HG03108 (cell line): Measurements from ENCODE around the gene ALDH3A2.
"Not testable (repeated sequence)": the region's sequence is repeated elsewhere in the genome, so short reads cannot be mapped to it uniquely, and the experiment has no call there.

Source experiments
- ATAC-seq: cut with Tn5 transposase; IDR thresholded peaks from one replicate; pipeline ENCODE4 v1.9.1; 2021; ENCODE audit warnings: moderate library complexity; ENCODE audit not compliant: unreplicated experiment

ALDH3A2 gene

DNA sequence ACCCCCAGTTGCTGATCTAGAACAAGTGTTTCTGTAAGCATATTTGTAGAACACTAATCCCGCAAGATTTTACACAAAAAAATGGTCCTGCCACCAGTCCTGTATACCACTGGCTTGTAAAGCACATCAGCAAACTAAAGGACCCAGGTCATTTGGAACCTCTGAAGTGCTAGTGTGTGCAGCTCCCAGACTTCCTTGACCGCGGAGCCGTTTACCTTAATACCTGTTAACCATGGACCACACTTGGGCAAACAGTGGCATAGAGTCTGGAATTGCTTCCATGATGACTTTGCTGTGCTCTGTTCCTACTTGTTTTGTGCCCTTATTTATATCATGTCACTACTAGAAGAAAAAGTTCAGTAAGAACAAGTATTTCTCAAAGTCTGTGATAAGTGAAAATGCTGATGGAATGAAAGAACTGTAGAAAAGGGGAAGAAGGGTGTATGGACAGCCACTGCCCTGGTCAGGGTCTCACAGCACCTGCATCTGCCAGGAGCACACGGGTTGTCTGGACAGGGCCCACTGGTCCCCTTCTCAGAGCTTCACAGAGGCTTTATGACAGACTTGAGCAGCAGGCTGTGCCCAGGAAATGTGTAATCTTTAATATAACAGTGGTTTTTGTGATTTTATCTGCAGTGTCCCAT, 29.3 kb downstream of the ALDH3A2 start:
- no peak for ATAC-seq

- no peak for ATAC-seq
These were observed 30.3 kb downstream of the ALDH3A2 start for GRCh38 chr17:19678581-19679453.

DNA sequence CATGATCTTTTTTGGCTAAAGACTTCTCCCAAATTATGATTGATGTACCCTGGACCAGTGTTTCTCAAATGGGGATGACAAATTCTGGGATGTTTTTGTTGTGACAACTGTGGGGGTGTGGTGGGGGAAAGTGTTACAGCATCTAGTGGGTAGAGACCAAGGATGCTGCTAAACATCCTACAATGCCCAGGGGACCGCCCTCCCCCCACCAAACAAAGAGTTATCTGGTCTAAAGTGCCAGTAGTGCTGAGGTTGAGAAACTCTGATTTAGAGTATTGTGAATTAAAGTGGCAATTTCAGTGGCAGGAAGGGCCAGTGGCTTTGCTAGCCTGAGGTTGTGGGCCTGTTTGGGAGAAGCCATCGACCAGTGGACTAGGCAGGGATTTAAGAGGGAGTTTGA, 34.6 kb downstream of the ALDH3A2 start:
- no peak for ATAC-seq

GRCh38 chr17:19684909-19685580, 36.5 kb downstream of the ALDH3A2 start:
- not testable (repeated sequence) for ATAC-seq

GRCh38 chr17:19686400-19687090, 38.0 kb downstream of the ALDH3A2 start:
- no peak for ATAC-seq

- no peak for ATAC-seq
These were observed 53.7 kb downstream of the ALDH3A2 start for GRCh38 chr17:19702217-19702641.

DNA sequence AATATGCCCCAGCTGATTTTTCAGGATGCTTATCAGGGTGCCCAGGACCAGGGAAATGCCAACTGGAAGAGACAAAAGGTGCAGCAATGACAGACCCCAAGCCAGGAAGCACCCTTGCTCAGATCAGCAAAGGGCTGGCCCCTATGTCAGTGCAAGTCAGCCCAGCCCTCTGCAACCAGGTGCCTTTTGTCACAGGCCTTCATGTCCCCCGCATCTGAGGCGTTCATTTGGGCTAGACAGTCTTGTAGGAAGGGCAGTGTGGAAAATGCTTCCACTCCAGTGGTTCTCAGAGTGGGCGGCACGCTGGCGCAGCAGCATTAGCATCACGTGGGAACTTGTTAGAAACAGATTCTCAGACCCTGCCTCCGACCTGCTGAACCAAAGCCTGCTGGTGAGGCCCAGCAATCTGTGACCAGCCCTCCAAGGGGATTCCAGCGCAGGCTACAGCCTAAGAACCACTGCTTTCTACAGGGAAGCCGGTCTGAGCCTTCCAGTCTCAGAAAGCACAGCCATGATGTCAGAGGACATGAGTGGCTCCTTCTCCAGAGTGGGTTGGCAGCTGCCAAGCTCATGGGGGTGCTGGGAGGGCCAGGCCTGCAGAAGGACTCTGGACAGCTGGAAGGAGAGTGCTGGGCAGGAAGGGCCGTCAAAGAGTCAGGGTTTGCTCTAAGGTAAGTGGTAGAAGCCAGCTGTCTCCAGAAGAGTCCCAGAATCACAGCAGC, 54.7 kb downstream of the ALDH3A2 start:
- no peak for ATAC-seq

GRCh38 chr17:19703828-19704613, 55.5 kb downstream of the ALDH3A2 start:
- ATAC-seq = no peak

- ATAC-seq = no peak
These were observed 56.6 kb downstream of the ALDH3A2 start for GRCh38 chr17:19705201-19705600.

DNA sequence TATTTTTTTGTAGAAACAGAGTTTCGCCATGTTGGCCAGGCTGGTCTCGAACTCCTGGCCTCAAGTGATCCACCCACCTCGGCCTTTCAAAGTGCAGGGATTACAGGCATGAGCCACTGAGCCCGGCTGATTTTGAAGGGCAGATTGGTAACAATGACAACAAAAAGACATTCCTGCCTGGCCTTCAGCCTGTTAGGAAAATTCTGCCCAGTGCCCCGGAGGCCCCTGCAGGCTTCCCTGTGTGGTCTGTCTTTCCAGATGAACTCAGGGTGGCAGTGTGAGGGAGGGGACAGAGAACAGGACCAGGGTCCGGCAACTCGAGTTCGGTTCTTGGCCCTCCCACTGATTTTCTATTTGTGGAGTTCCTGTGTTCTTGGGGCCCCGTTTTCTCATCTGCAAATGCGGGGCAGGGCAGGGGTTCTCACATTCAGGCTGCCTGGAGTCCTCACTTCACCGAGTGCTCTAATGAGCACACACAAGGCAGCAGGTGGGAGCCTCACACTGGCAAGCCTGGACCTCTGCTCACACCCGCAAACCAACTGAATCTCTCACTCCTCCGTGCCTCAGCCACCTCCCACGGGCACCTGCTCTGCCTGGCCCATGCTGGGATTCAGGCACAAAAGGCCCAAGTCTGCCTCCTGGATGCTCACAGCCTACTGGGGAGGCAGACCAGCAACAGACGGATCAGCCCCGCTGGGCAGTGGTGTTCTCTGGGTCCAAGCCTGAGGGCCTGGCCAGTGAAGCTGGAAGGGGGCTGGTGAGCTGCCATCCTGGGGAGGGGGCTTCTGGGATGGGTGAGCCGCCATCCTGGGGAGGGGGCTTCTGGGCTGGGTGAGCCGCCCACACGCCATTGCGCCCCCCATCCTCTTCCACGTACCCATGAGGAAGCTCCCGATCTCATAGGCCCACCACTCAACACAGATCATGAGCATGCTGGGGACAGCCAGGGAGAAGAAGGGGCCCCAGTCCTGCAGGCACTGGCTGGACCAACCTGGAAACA, 57.5 kb downstream of the ALDH3A2 start:
- no peak for ATAC-seq

DNA sequence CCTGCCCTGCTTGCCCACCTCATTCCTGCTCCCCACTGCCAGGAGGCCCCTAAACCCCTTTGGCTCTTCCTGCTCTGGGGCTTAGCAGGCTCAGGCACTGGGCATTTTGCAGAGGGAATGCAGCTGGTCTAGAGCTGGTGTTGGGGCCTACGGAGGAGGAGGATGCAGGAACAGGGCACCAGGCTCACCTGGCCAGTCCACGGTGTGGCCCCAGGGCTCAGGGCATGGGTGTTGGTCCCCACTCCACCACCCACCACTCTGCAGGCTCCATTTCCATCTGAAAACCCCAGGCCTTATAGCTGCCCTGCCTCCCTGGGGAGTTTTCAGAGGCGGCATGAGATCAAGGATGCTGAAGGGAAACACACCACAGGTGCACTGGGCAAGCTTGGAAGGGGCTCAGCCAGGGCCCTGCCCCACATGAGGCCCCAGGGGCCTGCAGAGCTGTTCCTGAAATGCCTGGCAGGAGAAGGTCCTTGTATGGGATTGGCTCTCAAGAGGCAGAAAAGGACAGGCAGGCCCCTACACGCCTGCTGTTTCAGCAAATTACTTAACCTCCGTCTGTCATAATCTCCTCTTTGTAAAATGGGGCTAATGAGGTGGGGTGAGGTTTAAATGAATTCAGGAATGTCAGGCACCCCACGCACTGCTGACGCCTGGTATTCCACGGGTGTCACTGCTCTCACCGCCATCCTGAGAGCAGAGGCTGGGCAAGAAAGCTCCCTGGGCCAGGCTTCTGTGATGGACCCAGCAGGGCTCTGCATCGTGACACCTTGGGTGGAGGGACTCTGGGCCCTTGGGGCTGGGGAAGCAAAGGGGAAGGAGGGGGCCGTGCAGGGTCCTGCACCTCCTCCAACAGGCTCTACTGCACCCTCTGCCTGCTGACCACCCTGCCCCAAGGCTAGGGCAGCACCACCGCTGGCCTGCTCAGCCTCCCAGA, 58.5 kb downstream of the ALDH3A2 start:
- no peak for ATAC-seq

DNA sequence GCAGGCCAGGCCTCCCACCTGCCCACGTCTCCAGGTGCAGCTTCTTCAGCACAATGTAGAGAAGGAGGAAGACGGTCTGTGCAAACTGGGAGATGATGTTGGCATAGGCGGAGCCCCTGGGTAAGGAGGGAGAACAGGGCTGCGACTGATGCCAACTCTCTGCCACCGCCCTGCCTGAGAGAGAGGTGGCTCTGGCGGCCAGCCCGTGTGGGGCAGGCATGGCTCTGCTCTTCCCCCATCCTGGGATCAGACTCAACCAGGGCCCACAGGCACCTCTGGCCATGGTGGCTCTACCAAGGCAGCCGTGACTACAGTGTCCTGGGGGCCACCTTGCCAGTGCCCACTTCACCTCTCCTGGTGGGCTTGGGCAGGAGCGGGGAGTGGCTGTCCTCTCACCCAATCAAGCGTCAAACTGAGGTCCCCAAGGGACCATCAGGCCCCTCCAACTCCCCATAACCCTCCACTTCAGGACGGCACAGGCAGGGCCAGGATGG, 59.2 kb downstream of the ALDH3A2 start:
- no peak for ATAC-seq

DNA sequence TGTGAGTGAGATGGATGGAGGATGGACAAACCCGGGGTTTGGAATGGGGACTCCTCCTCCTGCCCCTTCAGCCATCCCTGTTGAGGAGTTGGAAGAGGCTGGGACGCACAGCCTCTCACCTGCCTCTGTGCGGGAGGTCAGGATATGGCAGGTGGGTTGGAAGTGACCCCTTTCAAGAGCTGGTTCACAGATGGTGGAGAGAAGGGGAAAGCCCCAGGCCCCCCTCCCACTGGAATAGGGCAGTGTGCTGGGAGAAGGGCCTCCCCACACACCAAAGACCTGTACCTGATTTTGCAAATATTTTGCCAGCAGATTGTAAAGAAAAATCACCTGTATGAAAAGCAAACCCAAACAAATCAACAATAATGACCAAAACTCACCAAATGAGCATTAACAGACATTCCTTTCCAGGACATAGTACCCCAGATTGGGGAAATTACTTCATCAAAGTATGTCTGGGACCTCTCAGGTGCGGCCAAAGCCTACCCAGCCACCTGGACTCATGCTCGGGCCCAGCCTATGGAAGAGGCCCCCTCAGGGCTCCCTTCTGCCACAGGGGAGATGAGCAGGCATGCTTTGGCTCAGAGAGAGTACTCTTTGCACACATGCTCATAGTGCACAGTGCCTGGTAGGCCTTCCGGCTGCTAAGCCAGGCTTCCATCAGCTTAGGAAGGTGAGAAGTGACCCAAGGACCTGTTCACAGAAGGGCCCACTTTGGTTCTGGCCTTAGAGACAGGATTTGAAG, 60.1 kb downstream of the ALDH3A2 start:
- no peak for ATAC-seq

- ATAC-seq = no peak
These were observed 61.3 kb downstream of the ALDH3A2 start for GRCh38 chr17:19709841-19710240.

GRCh38 chr17:19712436-19713004, 64.0 kb downstream of the ALDH3A2 start:
- ATAC-seq = no peak

DNA sequence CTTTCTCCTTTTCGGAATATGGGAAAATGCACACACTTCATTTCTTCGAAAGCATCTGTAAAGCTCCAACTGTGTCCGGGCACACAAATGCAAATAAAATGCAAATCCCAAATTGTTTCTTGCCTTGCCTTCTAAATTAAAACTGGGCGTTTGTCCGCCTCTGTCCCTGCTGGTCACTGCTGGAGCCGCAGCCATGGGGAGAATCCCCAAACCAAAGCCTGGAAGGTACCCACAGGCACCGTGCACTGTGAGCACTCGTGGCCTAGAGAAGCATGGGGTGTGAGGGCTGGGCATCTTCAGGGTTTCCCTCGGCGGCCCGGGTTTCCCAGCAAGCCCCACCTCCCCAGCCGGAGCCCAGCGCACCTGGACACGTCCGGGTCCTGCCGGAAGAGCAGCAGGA, 64.9 kb downstream of the ALDH3A2 start:
- no peak for ATAC-seq
